Smooth muscle cell (in vitro differentiated cells): ENCODE measurements around the gene PROC. TPM values are rescaled to one million over a fixed set of nuclear protein-coding genes. Genes with fewer than 3 reads are reported as not detected.

Experiments
- DNase-seq: peaks from one replicate; lab custom pipeline; 2025; ENCODE audit not compliant: unreplicated experiment; lab: John Stamatoyannopoulos, UW
- H2AFZ ChIP-seq: fragments of 200-600 bp; sonication (generic); 2 replicates; pipeline ENCODE4 v1.6.0; 2016; ENCODE audit warnings: antibody characterized with exemption, low read depth, mild to moderate bottlenecking
- H3F3A ChIP-seq: fragments of 200-600 bp; sonication (generic); 2 replicates; pipeline ENCODE4 v1.6.0; 2017; ENCODE audit warnings: antibody characterized with exemption, low read depth
- H3K27ac ChIP-seq: fragments of 200-600 bp; sonication (generic); 2 replicates; pipeline ENCODE4 v1.5.1; 2016; ENCODE audit warnings: low read depth, mild to moderate bottlenecking
- H3K27me3 ChIP-seq: fragments of 200-600 bp; sonication (generic); 2 replicates; pipeline ENCODE4 v1.6.1; 2016; ENCODE audit warnings: low read depth, mild to moderate bottlenecking
- H3K36me3 ChIP-seq: fragments of 200-600 bp; sonication (generic); 2 replicates; pipeline ENCODE4 v1.5.1; 2016; ENCODE audit warnings: low read depth
- H3K4me1 ChIP-seq: fragments of 200-600 bp; sonication (generic); 2 replicates; pipeline ENCODE4 v1.5.1; 2016; ENCODE audit warnings: low read depth
- H3K4me2 ChIP-seq: fragments of 200-600 bp; sonication (generic); 2 replicates; pipeline ENCODE4 v1.6.0; 2016; ENCODE audit warnings: mild to moderate bottlenecking
- H3K4me3 ChIP-seq: fragments of 200-600 bp; sonication (generic); 2 replicates; pipeline ENCODE4 v1.5.1; 2016; ENCODE audit warnings: mild to moderate bottlenecking
- H3K79me2 ChIP-seq: fragments of 200-600 bp; sonication (generic); 2 replicates; pipeline ENCODE4 v1.6.0; 2016; ENCODE audit warnings: low read depth, mild to moderate bottlenecking
- H3K9ac ChIP-seq: fragments of 200-600 bp; sonication (generic); 2 replicates; pipeline ENCODE4 v1.6.0; 2016; ENCODE audit warnings: low read depth
- H3K9me3 ChIP-seq: fragments of 200-600 bp; sonication (generic); replicated peaks from 2 replicates; pipeline ENCODE4 v1.5.1; 2016; ENCODE audit warnings: low read depth
- H4K20me1 ChIP-seq: fragments of 200-600 bp; sonication (generic); 2 replicates; pipeline ENCODE4 v1.6.0; 2016; ENCODE audit warnings: low read depth
- WGBS: methylation state at CpG from one replicate; pipeline ENCODE4 v1.1.7; 2016; ENCODE audit warnings: low lambda C conversion rate; 5-methylcytosine and 5-hydroxymethylcytosine counted together
- polyA plus RNA-seq: library from polyadenylated mRNA; unstranded; fragments of >200 nt; fragmentation: Nextera tagmentation; extraction: Ambion mirVana; gene quantifications from 2 replicates; pipeline ENCODE4 v1.2.1, GENCODE V29; 2016
- total RNA-seq: library from RNA; depleted of rRNA; stranded (reverse); fragments of >200 nt; gene quantifications from 2 replicates; pipeline ENCODE4 v1.2.3, GENCODE V29; 2014
- TF ChIP-seq, protein P1 (sequence below): fragments of 200-600 bp; sonication (generic); IDR thresholded peaks from 2 replicates; pipeline ENCODE4 v1.5.1; 2017; ENCODE audit warnings: borderline replicate concordance, mild to moderate bottlenecking, antibody characterized with exemption; ENCODE audit not compliant: insufficient read depth, poor library complexity, severe bottlenecking

The PROC gene
- total and polyA plus RNA-seq, 2 experiments from 2014 or later, result 0.85 to 1.1 TPM

DNA sequence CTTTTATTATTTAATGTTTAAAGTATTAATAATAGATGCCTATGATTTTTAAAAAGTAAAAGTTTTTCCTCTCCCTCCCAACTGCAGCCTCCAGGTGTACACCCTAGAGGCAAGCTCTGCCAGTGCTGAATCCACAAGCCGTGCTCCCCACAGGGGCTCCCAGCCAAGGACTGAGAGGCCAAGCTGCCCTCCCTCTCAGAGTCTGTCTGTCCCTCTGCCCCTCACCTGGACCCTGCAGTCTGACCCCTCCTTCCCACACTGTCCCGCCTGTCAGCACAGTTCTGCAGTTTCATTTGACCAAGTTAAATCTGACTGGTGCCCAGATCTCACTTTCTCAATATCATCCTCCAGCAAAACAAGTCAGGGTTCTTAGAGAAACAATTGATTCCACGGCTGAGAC lies 14.8 kb upstream of the PROC start:
- Histone ChIP-seq H3K27ac (no peak overlapping the region), H3K79me2 (no peaks in the 10 kb centered on the region), H3K27me3 (no peaks in the 10 kb centered on the region), H3K36me3 (no peaks in the 10 kb centered on the region), H3F3A (peaks cover 9% of the 10 kb centered on the region), H3K9ac (no peak overlapping the region), H4K20me1 (no peaks in the 10 kb centered on the region), H3K9me3 (no peaks in the 10 kb centered on the region), H3K4me2 (no peak overlapping the region), H2AFZ (no peak overlapping the region), H3K4me3 (no peak overlapping the region), H3K4me1 (peaks cover 5% of the 10 kb centered on the region)
- DNase-seq, result no peak
- WGBS, result 86% methylated on average over 3 of the region's 3 CpGs
- TF ChIP-seq, protein P1, sequence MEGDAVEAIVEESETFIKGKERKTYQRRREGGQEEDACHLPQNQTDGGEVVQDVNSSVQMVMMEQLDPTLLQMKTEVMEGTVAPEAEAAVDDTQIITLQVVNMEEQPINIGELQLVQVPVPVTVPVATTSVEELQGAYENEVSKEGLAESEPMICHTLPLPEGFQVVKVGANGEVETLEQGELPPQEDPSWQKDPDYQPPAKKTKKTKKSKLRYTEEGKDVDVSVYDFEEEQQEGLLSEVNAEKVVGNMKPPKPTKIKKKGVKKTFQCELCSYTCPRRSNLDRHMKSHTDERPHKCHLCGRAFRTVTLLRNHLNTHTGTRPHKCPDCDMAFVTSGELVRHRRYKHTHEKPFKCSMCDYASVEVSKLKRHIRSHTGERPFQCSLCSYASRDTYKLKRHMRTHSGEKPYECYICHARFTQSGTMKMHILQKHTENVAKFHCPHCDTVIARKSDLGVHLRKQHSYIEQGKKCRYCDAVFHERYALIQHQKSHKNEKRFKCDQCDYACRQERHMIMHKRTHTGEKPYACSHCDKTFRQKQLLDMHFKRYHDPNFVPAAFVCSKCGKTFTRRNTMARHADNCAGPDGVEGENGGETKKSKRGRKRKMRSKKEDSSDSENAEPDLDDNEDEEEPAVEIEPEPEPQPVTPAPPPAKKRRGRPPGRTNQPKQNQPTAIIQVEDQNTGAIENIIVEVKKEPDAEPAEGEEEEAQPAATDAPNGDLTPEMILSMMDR, result no peak

DNA sequence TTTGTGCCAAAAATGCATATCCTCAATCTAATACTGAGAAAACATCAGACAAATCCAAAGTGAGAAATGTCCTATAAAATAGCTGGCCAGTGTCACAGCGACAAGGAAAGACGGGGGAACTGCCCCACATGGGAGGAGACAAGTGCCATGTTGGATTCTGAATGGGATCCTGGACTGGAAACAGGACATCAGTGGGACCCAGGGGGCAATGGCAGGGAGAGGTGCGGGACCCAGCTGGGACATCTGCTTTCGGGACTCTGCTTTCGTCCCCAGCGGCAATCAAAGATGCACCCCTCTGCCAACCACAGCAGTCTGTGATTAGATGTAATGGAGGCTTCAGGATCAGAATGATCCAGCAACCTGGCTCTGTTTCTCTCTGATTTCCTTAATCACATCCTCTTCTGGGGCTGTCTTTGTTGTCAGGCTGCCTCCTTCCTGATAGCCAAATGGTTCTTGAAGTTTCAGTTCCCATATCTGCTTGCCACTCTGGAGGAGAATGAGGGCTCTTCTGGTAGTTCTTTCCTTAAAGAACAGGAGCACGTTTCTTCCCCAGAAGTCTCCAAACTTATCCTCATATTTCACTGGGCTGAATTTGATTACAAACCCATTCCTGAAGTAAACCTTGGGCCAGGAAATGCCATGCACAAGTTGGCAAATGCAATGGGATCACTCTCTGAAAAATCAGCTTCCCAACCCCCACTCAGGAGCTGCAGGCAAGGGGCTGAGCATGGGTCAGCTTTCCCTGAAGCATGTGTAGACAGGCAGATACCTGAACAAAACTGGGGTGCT lies 13.6 kb upstream of the PROC start:
- no peak overlapping the region for H3K9ac ChIP-seq
- TF ChIP-seq, protein P1, result no peak
- no peaks in the 10 kb centered on the region for H3K36me3 ChIP-seq
- no peak for DNase-seq
- H3K9me3 ChIP-seq, result no peaks in the 10 kb centered on the region
- H3F3A ChIP-seq, result peaks cover 14% of the 10 kb centered on the region
- H3K27me3 ChIP-seq, result no peaks in the 10 kb centered on the region
- H3K79me2 ChIP-seq, result no peaks in the 10 kb centered on the region
- 92% methylated on average over 7 of the region's 7 CpGs for WGBS
- no peak overlapping the region for H3K27ac ChIP-seq
- H4K20me1 ChIP-seq, result no peaks in the 10 kb centered on the region
- no peak overlapping the region for H3K4me3 ChIP-seq
- no peak overlapping the region for H2AFZ ChIP-seq
- no peak overlapping the region for H3K4me2 ChIP-seq
- H3K4me1 ChIP-seq, result peaks cover 5% of the 10 kb centered on the region

DNA sequence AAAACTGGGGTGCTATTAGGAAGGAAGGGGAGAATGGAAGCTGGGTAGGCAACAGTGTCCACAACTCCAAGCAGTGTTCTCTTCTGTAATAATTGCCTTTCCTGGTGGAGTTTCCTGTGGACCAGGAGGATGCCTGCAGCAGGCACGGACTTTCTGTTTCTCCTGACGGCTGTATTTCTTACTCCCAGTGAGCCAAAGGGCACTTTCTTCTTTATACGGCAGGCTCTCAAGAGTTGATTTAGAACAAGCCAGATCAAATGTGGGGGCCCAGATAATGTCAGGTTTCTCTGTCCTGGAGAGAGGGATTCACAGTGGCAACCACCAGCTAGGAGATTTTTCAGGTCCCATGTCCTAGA lies 13.0 kb upstream of the PROC start:
- H3K4me3 ChIP-seq, result no peak overlapping the region
- H3K4me2 ChIP-seq, result no peak overlapping the region
- H3K79me2 ChIP-seq, result no peaks in the 10 kb centered on the region
- TF ChIP-seq, protein P1, result no peak
- no peak overlapping the region for H2AFZ ChIP-seq
- no peak for DNase-seq
- no peak overlapping the region for H3K9ac ChIP-seq
- no peaks in the 10 kb centered on the region for H3K9me3 ChIP-seq
- peaks cover 20% of the 10 kb centered on the region for H3F3A ChIP-seq
- no peaks in the 10 kb centered on the region for H3K27me3 ChIP-seq
- no peaks in the 10 kb centered on the region for H3K36me3 ChIP-seq
- H3K4me1 ChIP-seq, result peaks cover 5% of the 10 kb centered on the region
- no peak overlapping the region for H3K27ac ChIP-seq
- H4K20me1 ChIP-seq, result no peaks in the 10 kb centered on the region
- WGBS, result 82% methylated on average over 3 of the region's 3 CpGs

DNA sequence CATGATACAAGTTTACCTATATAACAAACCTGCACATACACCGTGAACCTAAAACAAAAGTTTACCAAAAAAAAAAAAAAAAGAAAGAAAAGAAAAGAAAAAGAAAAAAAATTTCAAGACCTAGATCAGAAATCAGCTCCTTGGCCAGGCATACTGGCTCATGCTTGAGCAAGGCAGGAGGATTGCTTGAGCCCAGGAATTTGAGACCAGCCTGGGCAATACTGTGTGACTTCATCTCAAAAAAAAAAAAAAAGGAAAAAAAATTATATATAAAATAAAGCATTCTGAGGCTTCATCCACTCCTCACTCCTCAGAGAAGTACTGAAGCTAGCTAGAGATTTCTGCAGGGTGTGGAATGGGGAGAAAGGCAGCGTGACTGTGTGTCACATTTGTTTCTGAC lies 11.8 kb upstream of the PROC start:
- Histone ChIP-seq H3K9ac (peak overlapping the region; percentile 60), H2AFZ (no peak overlapping the region), H4K20me1 (no peaks in the 10 kb centered on the region), H3K4me3 (no peak overlapping the region), H3K27me3 (no peaks in the 10 kb centered on the region), H3F3A (peaks cover 29% of the 10 kb centered on the region), H3K79me2 (no peaks in the 10 kb centered on the region), H3K27ac (peak overlapping the region; percentile 90), H3K36me3 (no peaks in the 10 kb centered on the region), H3K9me3 (no peaks in the 10 kb centered on the region), H3K4me2 (peak overlapping the region; percentile 14), H3K4me1 (peaks cover 5% of the 10 kb centered on the region)
- 94% methylated on average over 2 of the region's 2 CpGs for whole genome bisulfite sequencing
- TF ChIP-seq, protein P1, result no peak
- no peak for DNase-seq
